Measurements from ENCODE around the gene SOD3. TPM values are rescaled to one million over a fixed set of nuclear protein-coding genes. Genes with fewer than 3 reads are reported as not detected.

SOD3 gene
- total and polyA plus RNA-seq, 9 of the 15 experiments (the other 6 are each of a cell fraction or from before 2014, with no cell fraction given): 0.10 to 0.31 (median 0.24) TPM; not detected in 6

DNA sequence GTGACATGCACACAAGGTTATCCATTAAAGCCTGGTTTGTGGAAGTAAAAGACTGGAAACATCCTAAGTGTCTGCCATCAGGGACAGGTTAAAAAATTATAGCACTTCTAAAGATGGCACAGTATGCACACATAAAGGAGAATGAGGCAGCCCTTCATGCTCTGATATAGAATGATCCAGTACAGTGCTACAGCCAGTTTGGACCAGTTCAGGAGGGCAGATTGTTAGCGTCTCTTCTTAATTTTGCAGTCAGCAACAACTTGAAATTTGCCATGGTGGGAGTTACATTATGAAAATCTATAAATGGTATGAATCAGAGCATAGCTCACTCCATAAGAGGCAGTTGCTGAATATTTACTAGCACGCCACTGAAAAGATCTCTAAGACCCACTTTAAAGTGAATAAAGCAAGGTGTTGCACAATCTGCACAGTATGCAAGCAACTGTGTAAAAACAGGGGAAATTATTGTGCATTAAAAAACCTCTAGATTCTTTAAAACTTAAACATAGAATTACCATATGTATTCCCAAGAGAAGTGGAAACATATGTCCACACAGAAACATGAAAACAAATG is 20.3 kb upstream of the SOD3 start:
- Histone ChIP-seq H3K27ac (ENCODE audit: extremely low read depth, low read depth, low read length) (no peak overlapping the region), H3K36me3 (ENCODE audit: control insufficient read depth, insufficient read depth, low read length) (no peaks in the 10 kb centered on the region), H3K9me3 (replicated peaks; ENCODE audit: control insufficient read depth, insufficient read depth, low read depth, low read length) (no peaks in the 10 kb centered on the region), H3K79me2 (ENCODE audit: control insufficient read depth, insufficient read depth, low read length) (no peaks in the 10 kb centered on the region), H3K9ac (ENCODE audit: insufficient read depth in 1 of 2, low read depth in 2 of 2, low read length in 2 of 2) (no peak overlapping the region), H2AFZ (ENCODE audit: low read depth, low read length) (no peak overlapping the region), H3K4me2 (ENCODE audit: insufficient read depth, low read length) (no peak overlapping the region), H3K4me3 (no peak overlapping the region), H3K9me1 (ENCODE audit: control insufficient read depth, insufficient read depth, low read length) (no peaks in the 10 kb centered on the region), H3K27me3 (ENCODE audit: control insufficient read depth in 2 of 2, insufficient read depth in 2 of 2, low read length in 2 of 2) (no peaks in the 10 kb centered on the region; a peak in 1 of 5 replicates), H3K4me1 (replicated peaks in 1 of 2; ENCODE audit: control insufficient read depth in 2 of 2, insufficient read depth in 2 of 2, low read length in 2 of 2) (no peaks in the 10 kb centered on the region), H4K20me1 (replicated peaks; ENCODE audit: control insufficient read depth, insufficient read depth, low read length) (no peaks in the 10 kb centered on the region)
- intact Hi-C loops (cut with micrococcal nuclease): no loop called here
- WGBS (ENCODE audit: insufficient coverage, low coverage, missing lambda C conversion rate): 3% methylated on average over 2 of the region's 2 CpGs
- ChIA-PET CTCF (ENCODE audit: low intra/inter-chr PET ratio) (no interaction called here), POLR2A (interaction anchor here (0.6 kb wide), 1 partner anchor 76 kb away, joined by 3 read pairs; no protein-coding TSS in a partner anchor)
- BruUV-seq (replicated peaks): no TSS peak
- no peak for TF ChIP-seq ZNF347 (CRISPR knock-in tag; IDR thresholded peaks at IDR 0.05; ENCODE audit: low read depth)
- TF ChIP-seq SMARCA4 (IDR thresholded peaks at IDR 0.05): no peak
- TF ChIP-seq, protein P1, sequence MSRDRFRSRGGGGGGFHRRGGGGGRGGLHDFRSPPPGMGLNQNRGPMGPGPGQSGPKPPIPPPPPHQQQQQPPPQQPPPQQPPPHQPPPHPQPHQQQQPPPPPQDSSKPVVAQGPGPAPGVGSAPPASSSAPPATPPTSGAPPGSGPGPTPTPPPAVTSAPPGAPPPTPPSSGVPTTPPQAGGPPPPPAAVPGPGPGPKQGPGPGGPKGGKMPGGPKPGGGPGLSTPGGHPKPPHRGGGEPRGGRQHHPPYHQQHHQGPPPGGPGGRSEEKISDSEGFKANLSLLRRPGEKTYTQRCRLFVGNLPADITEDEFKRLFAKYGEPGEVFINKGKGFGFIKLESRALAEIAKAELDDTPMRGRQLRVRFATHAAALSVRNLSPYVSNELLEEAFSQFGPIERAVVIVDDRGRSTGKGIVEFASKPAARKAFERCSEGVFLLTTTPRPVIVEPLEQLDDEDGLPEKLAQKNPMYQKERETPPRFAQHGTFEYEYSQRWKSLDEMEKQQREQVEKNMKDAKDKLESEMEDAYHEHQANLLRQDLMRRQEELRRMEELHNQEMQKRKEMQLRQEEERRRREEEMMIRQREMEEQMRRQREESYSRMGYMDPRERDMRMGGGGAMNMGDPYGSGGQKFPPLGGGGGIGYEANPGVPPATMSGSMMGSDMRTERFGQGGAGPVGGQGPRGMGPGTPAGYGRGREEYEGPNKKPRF (IDR thresholded peaks at IDR 0.05; ENCODE audit: low read depth, low read length): no peak
- no peak for TF ChIP-seq ZNF140 (CRISPR knock-in tag; IDR thresholded peaks at IDR 0.05)
- no peak for TF ChIP-seq HDAC6 (IDR thresholded peaks at IDR 0.05; ENCODE audit: low read depth, low read length)
- no peak for TF ChIP-seq SIN3B (IDR thresholded peaks at IDR 0.05; ENCODE audit: low read depth)
- TF ChIP-seq TAF9B (IDR thresholded peaks at IDR 0.05; ENCODE audit: partially characterized antibody): no peak
- no peak for TF ChIP-seq ZNF41 (CRISPR knock-in tag; conservative IDR thresholded peaks at IDR 0.05)
- no peak for TF ChIP-seq HOXB6 (CRISPR knock-in tag; IDR thresholded peaks at IDR 0.05; ENCODE audit: borderline replicate concordance)
- TF ChIP-seq, protein P2, sequence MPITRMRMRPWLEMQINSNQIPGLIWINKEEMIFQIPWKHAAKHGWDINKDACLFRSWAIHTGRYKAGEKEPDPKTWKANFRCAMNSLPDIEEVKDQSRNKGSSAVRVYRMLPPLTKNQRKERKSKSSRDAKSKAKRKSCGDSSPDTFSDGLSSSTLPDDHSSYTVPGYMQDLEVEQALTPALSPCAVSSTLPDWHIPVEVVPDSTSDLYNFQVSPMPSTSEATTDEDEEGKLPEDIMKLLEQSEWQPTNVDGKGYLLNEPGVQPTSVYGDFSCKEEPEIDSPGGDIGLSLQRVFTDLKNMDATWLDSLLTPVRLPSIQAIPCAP (CRISPR knock-in tag; IDR thresholded peaks at IDR 0.05; ENCODE audit: borderline replicate concordance): no peak
- TF ChIP-seq, protein P3, sequence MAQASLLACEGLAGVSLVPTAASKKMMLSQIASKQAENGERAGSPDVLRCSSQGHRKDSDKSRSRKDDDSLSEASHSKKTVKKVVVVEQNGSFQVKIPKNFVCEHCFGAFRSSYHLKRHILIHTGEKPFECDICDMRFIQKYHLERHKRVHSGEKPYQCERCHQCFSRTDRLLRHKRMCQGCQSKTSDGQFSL (CRISPR knock-in tag; IDR thresholded peaks at IDR 0.05): no peak
- TF ChIP-seq, protein P3 (tag; IDR thresholded peaks at IDR 0.05): no peak
- no peak for TF ChIP-seq ZNF311 (CRISPR knock-in tag; IDR thresholded peaks at IDR 0.05)
- TF ChIP-seq, protein P4, sequence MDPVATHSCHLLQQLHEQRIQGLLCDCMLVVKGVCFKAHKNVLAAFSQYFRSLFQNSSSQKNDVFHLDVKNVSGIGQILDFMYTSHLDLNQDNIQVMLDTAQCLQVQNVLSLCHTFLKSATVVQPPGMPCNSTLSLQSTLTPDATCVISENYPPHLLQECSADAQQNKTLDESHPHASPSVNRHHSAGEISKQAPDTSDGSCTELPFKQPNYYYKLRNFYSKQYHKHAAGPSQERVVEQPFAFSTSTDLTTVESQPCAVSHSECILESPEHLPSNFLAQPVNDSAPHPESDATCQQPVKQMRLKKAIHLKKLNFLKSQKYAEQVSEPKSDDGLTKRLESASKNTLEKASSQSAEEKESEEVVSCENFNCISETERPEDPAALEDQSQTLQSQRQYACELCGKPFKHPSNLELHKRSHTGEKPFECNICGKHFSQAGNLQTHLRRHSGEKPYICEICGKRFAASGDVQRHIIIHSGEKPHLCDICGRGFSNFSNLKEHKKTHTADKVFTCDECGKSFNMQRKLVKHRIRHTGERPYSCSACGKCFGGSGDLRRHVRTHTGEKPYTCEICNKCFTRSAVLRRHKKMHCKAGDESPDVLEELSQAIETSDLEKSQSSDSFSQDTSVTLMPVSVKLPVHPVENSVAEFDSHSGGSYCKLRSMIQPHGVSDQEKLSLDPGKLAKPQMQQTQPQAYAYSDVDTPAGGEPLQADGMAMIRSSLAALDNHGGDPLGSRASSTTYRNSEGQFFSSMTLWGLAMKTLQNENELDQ (CRISPR knock-in tag; IDR thresholded peaks at IDR 0.05; ENCODE audit: borderline replicate concordance): no peak
- no peak for TF ChIP-seq ASH1L (IDR thresholded peaks at IDR 0.05; ENCODE audit: borderline replicate concordance, low read depth, partially characterized antibody)
- no peak for TF ChIP-seq RBFOX2 (IDR thresholded peaks at IDR 0.05; ENCODE audit: low read depth, low read length)
- ATAC-seq (no peak), FAIRE-seq (no peak), DNase-seq (ENCODE audit: extremely low read depth in 1 of 4, low spot score in 3 of 4) (no peak)
- in situ Hi-C loops (cut with MboI): no loop called here

Data from K562 (cell line).